Breast epithelium (tissue), 3 donors: ENCODE results near the gene PPDPF.

Experiments used
- CTCF ChIP-seq, 3 donors: fragments of 450-650 bp; IDR thresholded peaks; one replicate each; pipeline ENCODE4 v1.5.1; 2016 to 2017; ENCODE audit warnings: antibody characterized with exemption in 3 of 3, mild to moderate bottlenecking in 3 of 3, moderate library complexity in 3 of 3
- POLR2A ChIP-seq: fragments of 450-650 bp; IDR thresholded peaks from one replicate; pipeline ENCODE4 v1.6.1; 2016; ENCODE audit warnings: antibody characterized with exemption, mild to moderate bottlenecking, moderate library complexity

- no peak for TF ChIP-seq CTCF (IDR thresholded peaks at IDR 0.05)
- no peak for TF ChIP-seq POLR2A
These were observed 40.5 kb downstream of the PPDPF start for GRCh38 chr20:63560856-63561609.
